T-helper 1 cell treated with Interleukin-12 subunit alpha and Interleukin-12 subunit beta and Interleukin-4 antibody, amounts not matched to agents 30 μg/mL and 1 μg/mL, for 36 hours (primary cell): Measurements from ENCODE around the gene OR2B2.
"Not testable (repeated sequence)": the region's sequence is repeated elsewhere in the genome, so short reads cannot be mapped to it uniquely, and the experiment has no call there.

ENCODE experiments used
- H3K27ac Mint-ChIP-seq: one replicate; pipeline ENCODE4 v1.8.0; 2021; ENCODE audit warnings: mild to moderate bottlenecking, mixed read lengths
- H3K27me3 Mint-ChIP-seq: one replicate; pipeline ENCODE4 v1.8.0; 2021; ENCODE audit warnings: low read depth, mixed read lengths
- H3K36me3 Mint-ChIP-seq: one replicate; pipeline ENCODE4 v1.8.0; 2021; ENCODE audit warnings: low read depth, mixed read lengths
- H3K4me1 Mint-ChIP-seq: one replicate; pipeline ENCODE4 v1.8.0; 2021; ENCODE audit warnings: low read depth, mixed read lengths
- H3K4me3 Mint-ChIP-seq: one replicate; pipeline ENCODE4 v1.8.0; 2021; ENCODE audit warnings: mild to moderate bottlenecking, moderate library complexity, mixed read lengths
- H3K9me3 Mint-ChIP-seq: one replicate; pipeline ENCODE4 v1.8.0; 2021; ENCODE audit warnings: mixed read lengths

OR2B2 gene

GRCh38 chr6:27900197-27900596 lies 12.0 kb downstream of the OR2B2 start:
- H3K27ac Mint-ChIP-seq, H3K4me3 Mint-ChIP-seq, H3K9me3 Mint-ChIP-seq, H3K36me3 Mint-ChIP-seq: not testable (repeated sequence)
- peaks cover 25% of the 10 kb centered on the region for H3K4me1 Mint-ChIP-seq
- peaks cover 17% of the 10 kb centered on the region for H3K27me3 Mint-ChIP-seq

GRCh38 chr6:27899543-27899942 lies 12.7 kb downstream of the OR2B2 start:
- Mint-ChIP-seq H3K27me3 (peaks cover 11% of the 10 kb centered on the region), H3K4me3 (no peak overlapping the region), H3K4me1 (peaks cover 25% of the 10 kb centered on the region), H3K9me3 (no peaks in the 10 kb centered on the region), H3K36me3 (peaks cover 5% of the 10 kb centered on the region), H3K27ac (no peak overlapping the region)

GRCh38 chr6:27897580-27898206 lies 14.5 kb downstream of the OR2B2 start:
- Mint-ChIP-seq H3K27ac (no peak overlapping the region), H3K36me3 (peaks cover 9% of the 10 kb centered on the region), H3K9me3 (no peaks in the 10 kb centered on the region), H3K27me3 (peaks cover 3% of the 10 kb centered on the region), H3K4me1 (peaks cover 22% of the 10 kb centered on the region), H3K4me3 (no peak overlapping the region)

GRCh38 chr6:27896398-27896796 lies 15.8 kb downstream of the OR2B2 start:
- H3K9me3 Mint-ChIP-seq: no peaks in the 10 kb centered on the region
- no peak overlapping the region for H3K4me3 Mint-ChIP-seq
- peaks cover 5% of the 10 kb centered on the region for H3K36me3 Mint-ChIP-seq
- peaks cover 20% of the 10 kb centered on the region for H3K4me1 Mint-ChIP-seq
- no peak overlapping the region for H3K27ac Mint-ChIP-seq
- no peaks in the 10 kb centered on the region for H3K27me3 Mint-ChIP-seq

GRCh38 chr6:27894839-27895762 lies 17.1 kb downstream of the OR2B2 start:
- Mint-ChIP-seq H3K9me3 (no peaks in the 10 kb centered on the region), H3K36me3 (peaks cover 5% of the 10 kb centered on the region), H3K4me3 (no peak overlapping the region), H3K4me1 (peaks cover 27% of the 10 kb centered on the region), H3K27ac (no peak overlapping the region), H3K27me3 (no peaks in the 10 kb centered on the region)

- Mint-ChIP-seq H3K36me3 (peaks cover 7% of the 10 kb centered on the region), H3K4me1 (peaks cover 35% of the 10 kb centered on the region), H3K27ac (no peak overlapping the region), H3K9me3 (no peaks in the 10 kb centered on the region), H3K4me3 (no peak overlapping the region), H3K27me3 (no peaks in the 10 kb centered on the region)
These were observed 18.1 kb downstream of the OR2B2 start for GRCh38 chr6:27893836-27894807.

- Mint-ChIP-seq H3K4me3 (no peak overlapping the region), H3K4me1 (peaks cover 38% of the 10 kb centered on the region), H3K27ac (no peak overlapping the region), H3K36me3 (peaks cover 7% of the 10 kb centered on the region), H3K9me3 (no peaks in the 10 kb centered on the region), H3K27me3 (no peaks in the 10 kb centered on the region)
These were observed 18.9 kb downstream of the OR2B2 start for GRCh38 chr6:27893059-27893835.

GRCh38 chr6:27892649-27893058 lies 19.5 kb downstream of the OR2B2 start:
- peaks cover 40% of the 10 kb centered on the region for H3K4me1 Mint-ChIP-seq
- H3K27me3 Mint-ChIP-seq: no peaks in the 10 kb centered on the region
- no peaks in the 10 kb centered on the region for H3K9me3 Mint-ChIP-seq
- peaks cover 7% of the 10 kb centered on the region for H3K36me3 Mint-ChIP-seq
- H3K27ac Mint-ChIP-seq: no peak overlapping the region
- no peak overlapping the region for H3K4me3 Mint-ChIP-seq

GRCh38 chr6:27891320-27891875 lies 20.8 kb downstream of the OR2B2 start:
- H3K27me3 Mint-ChIP-seq: no peaks in the 10 kb centered on the region
- H3K4me1 Mint-ChIP-seq: peaks cover 40% of the 10 kb centered on the region
- H3K27ac Mint-ChIP-seq: no peak overlapping the region
- no peak overlapping the region for H3K4me3 Mint-ChIP-seq
- no peaks in the 10 kb centered on the region for H3K9me3 Mint-ChIP-seq
- peaks cover 7% of the 10 kb centered on the region for H3K36me3 Mint-ChIP-seq

GRCh38 chr6:27890445-27891319 lies 21.5 kb downstream of the OR2B2 start:
- H3K27ac Mint-ChIP-seq: no peak overlapping the region
- peaks cover 7% of the 10 kb centered on the region for H3K36me3 Mint-ChIP-seq
- H3K9me3 Mint-ChIP-seq: no peaks in the 10 kb centered on the region
- peaks cover 38% of the 10 kb centered on the region for H3K4me1 Mint-ChIP-seq
- no peaks in the 10 kb centered on the region for H3K27me3 Mint-ChIP-seq
- H3K4me3 Mint-ChIP-seq: no peak overlapping the region

GRCh38 chr6:27889628-27890444 lies 22.4 kb downstream of the OR2B2 start:
- Mint-ChIP-seq H3K9me3 (no peaks in the 10 kb centered on the region), H3K4me1 (peaks cover 38% of the 10 kb centered on the region), H3K27me3 (no peaks in the 10 kb centered on the region), H3K27ac (no peak overlapping the region), H3K36me3 (peaks cover 7% of the 10 kb centered on the region), H3K4me3 (no peak overlapping the region)

GRCh38 chr6:27889275-27889627 lies 22.9 kb downstream of the OR2B2 start:
- Mint-ChIP-seq H3K4me1 (peaks cover 38% of the 10 kb centered on the region), H3K27ac (no peak overlapping the region), H3K36me3 (peaks cover 7% of the 10 kb centered on the region), H3K9me3 (no peaks in the 10 kb centered on the region), H3K27me3 (no peaks in the 10 kb centered on the region), H3K4me3 (no peak overlapping the region)
